Small intestine (tissue), 16 donors: Measurements from ENCODE around the gene CAMKMT. TPM values are rescaled to one million over a fixed set of nuclear protein-coding genes. Genes with fewer than 3 reads are reported as not detected.

ENCODE experiments used
- DNase-seq, 2 donors: peaks; one replicate each; pipeline versions ENCODE4 v3.0.0 to v3.0.0-alpha.2; 2013
- FAIRE-seq: peaks from 2 replicates; lab custom pipeline; 2012; peaks lifted over from hg19 to GRCh38; lab: Jason Lieb, UNC
- H3K27ac ChIP-seq, 3 donors: one replicate each; pipeline ENCODE4 v1.5.1; 2013; ENCODE audit warnings: low read length in 2 of 3, mild to moderate bottlenecking in 2 of 3, control low read depth in 1 of 3, inconsistent platforms in 1 of 3, low read depth in 1 of 3, moderate library complexity in 1 of 3
- H3K27me3 ChIP-seq, 3 donors: one replicate each; pipeline ENCODE4 v1.6.1; 2013; ENCODE audit warnings: low read length in 3 of 3, inconsistent platforms in 1 of 3; ENCODE audit not compliant: control insufficient read depth in 3 of 3, insufficient read depth in 3 of 3
- H3K36me3 ChIP-seq, 3 donors: one replicate each; pipeline ENCODE4 v1.6.1; 2013; ENCODE audit warnings: low read length in 3 of 3, inconsistent platforms in 1 of 3, low read depth in 1 of 3, mild to moderate bottlenecking in 1 of 3, moderate library complexity in 1 of 3; ENCODE audit not compliant: control insufficient read depth in 3 of 3, insufficient read depth in 2 of 3
- H3K4me1 ChIP-seq, 3 donors: one replicate each; pipeline ENCODE4 v1.6.1; 2013; ENCODE audit warnings: low read length in 2 of 3, inconsistent platforms in 1 of 3, low read depth in 1 of 3, mild to moderate bottlenecking in 1 of 3, moderate library complexity in 1 of 3; ENCODE audit not compliant: control insufficient read depth in 3 of 3, insufficient read depth in 2 of 3
- H3K4me3 ChIP-seq, 3 donors: one replicate each; pipeline ENCODE4 v1.5.1; 2013; ENCODE audit warnings: low read length in 3 of 3, control low read depth in 1 of 3, inconsistent platforms in 1 of 3, low read depth in 1 of 3, mild to moderate bottlenecking in 1 of 3, moderate library complexity in 1 of 3
- H3K9me3 ChIP-seq, 2 donors: one replicate each; pipeline ENCODE4 v1.6.1; 2013; ENCODE audit warnings: low read depth in 1 of 2, low read length in 1 of 2; ENCODE audit not compliant: control insufficient read depth in 2 of 2, insufficient read depth in 1 of 2
- WGBS, 3 donors: extraction: QIAGEN DNeasy Blood & Tissue Kit; methylation state at CpG; one replicate each; pipeline ENCODE4 v1.1.7; 2013; 5-methylcytosine and 5-hydroxymethylcytosine counted together
- long read RNA-seq, 10 donors: transcript quantifications; one replicate each; lab custom pipeline, GENCODE V29; 2026
- polyA plus RNA-seq, 4 donors: library from polyadenylated mRNA; stranded (reverse) in 3 of 4; unstranded in 1 of 4; fragments of 200-250 nt in 3 of 4; fragments of 120-200 nt in 1 of 4; gene quantifications; one replicate each; pipeline versions ENCODE4 v1.2.1 to v1.2.3, GENCODE V29; 2013
- donor health status: healthy with polysubstance abuse.
- donor health status: control.
- donor health status: control.
- donor health status: Bipolar disorder and iron deficiency.
- donor health status: healthy.

The CAMKMT gene
- 1 to 10 TPM; 3.5 to 9.6 (median 6.9) TPM for polyA plus RNA-seq
- long read RNA-seq, donor 1, result 0 reads
- long read RNA-seq, donor 2, result 0 reads
- long read RNA-seq, donor 3, partial matches to known transcripts, result 0 of 1 reads
- long read RNA-seq, donor 3, other reads (novel, unspliced or antisense), result 0 of 1 reads
- long read RNA-seq, donor 4, result 0 reads
- long read RNA-seq, donor 5, partial matches to known transcripts, result 0 of 2 reads
- long read RNA-seq, donor 5, other reads (novel, unspliced or antisense), result 0 of 2 reads
- long read RNA-seq, donor 6, partial matches to known transcripts, result 0 of 1 reads
- long read RNA-seq, donor 6, other reads (novel, unspliced or antisense), result 0 of 1 reads
- long read RNA-seq, donor 7, result 0 reads
- long read RNA-seq, donor 8, partial matches to known transcripts, result 0 of 1 reads
- long read RNA-seq, donor 8, other reads (novel, unspliced or antisense), result 0 of 1 reads
- long read RNA-seq, donor 9, partial matches to known transcripts, result 0 of 1 reads
- long read RNA-seq, donor 9, other reads (novel, unspliced or antisense), result 0 of 1 reads
- long read RNA-seq, donor 10, partial matches to known transcripts, result 0 of 3 reads
- long read RNA-seq, donor 10, other reads (novel, unspliced or antisense), result 0 of 3 reads

- H3K4me1 ChIP-seq, result peaks cover 0 to 7% (median 2%) of the 10 kb centered on the region in 3 donors
- H3K27me3 ChIP-seq, result no peaks in the 10 kb centered on the region
- no peaks in the 10 kb centered on the region for H3K9me3 ChIP-seq
- no peak for FAIRE-seq
- peak within 1 kb of the TSS; percentile 68 to 92 (median 79) for H3K4me3 ChIP-seq
- peaks cover 0 to 3% (median 0%) of the 10 kb centered on the region in 3 donors for H3K36me3 ChIP-seq
- peak within 1 kb of the TSS; percentile 82 to 98 (median 83) for H3K27ac ChIP-seq
- DNase-seq, result peak; percentile 98 to 99
- 0 to 1% (median 0%) methylated on average over 57 of the region's 57 CpGs for WGBS, 3 donors
Observed at GRCh38 chr2:44361330-44362206, at the start of gene CAMKMT, which contains the start of gene PREPL. TSS of gene CAMKMT (plus strand) at chr2:44361947. TSS of gene PREPL (minus strand) at chr2:44361494. CDS start at chr2:44346342, 15,152 bp downstream.

DNA sequence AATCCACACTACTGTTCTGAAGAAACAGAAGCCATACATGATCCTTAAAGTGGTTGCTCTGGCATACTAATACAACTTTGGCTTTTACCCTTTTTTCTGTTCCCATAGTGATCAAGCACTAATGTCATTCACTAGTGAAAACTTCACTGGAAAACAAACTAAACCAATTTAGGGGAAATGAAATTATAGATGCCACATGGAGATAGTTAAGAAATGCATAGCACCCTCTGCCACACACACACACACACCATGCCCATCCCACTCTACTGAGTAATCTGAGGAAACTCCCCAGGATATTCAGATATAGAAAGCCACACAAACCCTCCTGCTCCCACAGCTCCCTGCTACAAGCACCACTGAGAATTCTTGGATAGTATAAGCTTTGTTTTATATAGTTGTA lies 47.4 kb upstream of the CAMKMT start:
- no peak for FAIRE-seq
- H3K4me1 ChIP-seq, result no peaks in the 10 kb centered on the region
- H3K4me3 ChIP-seq, result no peak overlapping the region
- H3K9me3 ChIP-seq, result peaks cover 0 to 18% of the 10 kb centered on the region in 2 donors
- H3K27ac ChIP-seq, result no peak overlapping the region
- peaks cover 5 to 37% (median 37%) of the 10 kb centered on the region in 3 donors for H3K36me3 ChIP-seq
- no peak for DNase-seq
- no peaks in the 10 kb centered on the region for H3K27me3 ChIP-seq

DNA sequence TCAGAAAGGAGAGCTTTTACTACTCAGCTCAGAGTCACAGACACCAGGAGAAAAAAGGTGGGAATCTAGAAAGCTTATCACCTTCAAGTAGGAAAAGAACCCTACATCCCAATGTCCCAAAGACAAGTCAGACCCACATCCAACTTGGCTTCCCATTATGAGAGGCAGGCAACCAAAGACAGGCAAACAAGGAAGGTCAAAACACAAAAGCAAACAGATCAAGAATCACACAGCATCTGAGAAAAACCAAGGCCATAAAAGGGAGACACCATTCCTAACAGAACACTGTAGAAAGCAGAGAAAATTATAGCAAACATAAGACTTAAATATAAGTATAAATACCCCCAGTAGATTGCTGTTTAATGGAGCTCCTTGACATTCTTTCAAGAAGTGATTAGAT lies 45.8 kb upstream of the CAMKMT start:
- Histone ChIP-seq H3K27me3 (no peaks in the 10 kb centered on the region), H3K4me1 (no peaks in the 10 kb centered on the region), H3K4me3 (no peak overlapping the region), H3K36me3 (peaks cover 10 to 40% (median 27%) of the 10 kb centered on the region in 3 donors), H3K9me3 (peaks cover 0 to 6% of the 10 kb centered on the region in 2 donors), H3K27ac (no peak overlapping the region)
- FAIRE-seq (no peak), DNase-seq (no peak)

GRCh38 chr2:44320832-44321231 lies 40.9 kb upstream of the CAMKMT start:
- FAIRE-seq, result no peak
- Histone ChIP-seq H3K4me1 (no peaks in the 10 kb centered on the region), H3K36me3 (peaks cover 12 to 29% (median 17%) of the 10 kb centered on the region in 3 donors)

GRCh38 chr2:44321360-44321759 lies 40.4 kb upstream of the CAMKMT start:
- no peak for FAIRE-seq
- Histone ChIP-seq H3K27me3 (no peaks in the 10 kb centered on the region), H3K4me1 (no peaks in the 10 kb centered on the region), H3K27ac (no peak overlapping the region), H3K9me3 (no peaks in the 10 kb centered on the region), H3K36me3 (peaks cover 12 to 29% (median 21%) of the 10 kb centered on the region in 3 donors), H3K4me3 (no peak overlapping the region)
- WGBS, 3 donors, result 86 to 96% (median 86%) methylated on average over 5 of the region's 5 CpGs
- no peak for DNase-seq

More at GRCh38 chr2:44320832-44321231, 40.9 kb upstream of the CAMKMT start:
- H3K4me3 ChIP-seq, result no peak overlapping the region
- DNase-seq, result no peak
- H3K9me3 ChIP-seq, result no peaks in the 10 kb centered on the region
- H3K27me3 ChIP-seq, result no peaks in the 10 kb centered on the region
- no peak overlapping the region for H3K27ac ChIP-seq
- WGBS, 3 donors, result 56 to 92% (median 68%) methylated on average over 1 of the region's 1 CpG

DNA sequence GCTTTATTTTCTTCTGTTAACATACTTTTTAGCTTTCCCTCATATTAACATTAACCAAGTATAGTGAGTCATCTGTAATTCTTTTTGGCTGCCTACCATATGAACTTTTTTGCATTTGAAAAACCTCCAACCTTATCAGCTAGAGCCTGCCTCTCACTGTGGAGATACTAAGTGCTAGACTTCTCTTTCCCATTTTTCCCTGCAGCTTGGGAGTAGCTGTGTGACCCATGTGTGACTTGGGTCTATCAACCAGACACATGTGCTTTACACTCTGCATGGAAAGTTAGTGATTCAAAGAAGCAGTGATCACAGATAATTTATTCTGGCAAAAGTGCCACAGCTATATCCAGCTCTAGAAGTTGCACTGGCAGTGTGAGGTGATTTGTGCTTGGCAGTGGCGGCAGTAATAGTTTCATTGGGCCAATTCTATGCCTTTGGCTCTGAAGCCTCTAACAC lies 36.7 kb upstream of the CAMKMT start:
- no peak overlapping the region for H3K4me3 ChIP-seq
- no peak for DNase-seq
- peaks cover 15 to 25% (median 23%) of the 10 kb centered on the region in 3 donors for H3K36me3 ChIP-seq

DNA sequence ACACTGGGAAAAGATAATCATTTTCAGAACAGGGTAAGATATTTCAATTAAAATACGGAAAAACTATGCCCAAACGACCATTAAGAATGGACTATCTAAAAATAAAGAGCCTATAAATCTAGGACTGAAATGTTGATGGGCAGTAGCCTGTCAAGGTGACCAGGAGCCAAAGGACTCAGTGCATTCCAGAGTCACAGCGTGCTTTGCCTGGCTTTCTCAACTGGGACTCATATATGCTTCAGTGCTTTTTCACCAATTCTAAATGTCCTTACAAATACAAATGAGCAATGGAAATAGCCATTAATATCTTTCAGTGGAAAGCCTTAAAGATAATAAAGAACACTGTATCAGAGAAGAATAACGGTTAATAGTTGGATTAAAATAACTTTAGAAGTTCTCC lies 35.9 kb upstream of the CAMKMT start:
- H3K27me3 ChIP-seq, result no peaks in the 10 kb centered on the region
- FAIRE-seq (no peak), DNase-seq (no peak)
- no peak overlapping the region for H3K27ac ChIP-seq
- WGBS, 3 donors, result 82 to 87% (median 85%) methylated on average over 4 of the region's 4 CpGs
- H3K9me3 ChIP-seq, result no peaks in the 10 kb centered on the region
- H3K4me3 ChIP-seq, result no peak overlapping the region
- peaks cover 9 to 25% (median 21%) of the 10 kb centered on the region in 3 donors for H3K36me3 ChIP-seq
- H3K4me1 ChIP-seq, result no peaks in the 10 kb centered on the region

More for the DNA sequence above, 36.7 kb upstream of the CAMKMT start:
- Histone ChIP-seq H3K27ac (no peak overlapping the region), H3K9me3 (no peaks in the 10 kb centered on the region), H3K4me1 (no peaks in the 10 kb centered on the region), H3K27me3 (no peaks in the 10 kb centered on the region)
- no peak for FAIRE-seq
- 86 to 96% (median 91%) methylated on average over 1 of the region's 1 CpG for WGBS, 3 donors
